SW 1271 (cell line): ENCODE data around the gene SLC35F6.

ENCODE experiments used
- DNase-seq, 2 experiments: peaks; one replicate each; lab custom pipeline; 2025; lab: John Stamatoyannopoulos, UW

The SLC35F6 gene

GRCh38 chr2:26764078-26764887 lies at the start of gene SLC35F6:
Gene SLC35F6, plus strand, starts transcription at chr2:26764284. Its CDS starts 66 bp downstream, at chr2:26764350.
- peak; percentile 47 to 82 for DNase-seq

- no peak for DNase-seq
Measured at GRCh38 chr2:26715528-26716270, 48.4 kb upstream of the SLC35F6 start.

GRCh38 chr2:26716340-26716739 lies 47.7 kb upstream of the SLC35F6 start:
- no peak for DNase-seq

- DNase-seq, result no peak
Measured at GRCh38 chr2:26716769-26717168, 47.3 kb upstream of the SLC35F6 start.

GRCh38 chr2:26717362-26717761 lies 46.7 kb upstream of the SLC35F6 start:
- no peak for DNase-seq

- no peak for DNase-seq
Measured at GRCh38 chr2:26718949-26719686, 45.0 kb upstream of the SLC35F6 start.

- DNase-seq, result peak in 1 of 2 experiments; percentile 56
Measured at GRCh38 chr2:26720322-26721114, 43.6 kb upstream of the SLC35F6 start.

GRCh38 chr2:26721115-26722032 lies 42.7 kb upstream of the SLC35F6 start:
- no peak for DNase-seq

GRCh38 chr2:26722328-26722727 lies 41.8 kb upstream of the SLC35F6 start:
- no peak for DNase-seq

- no peak for DNase-seq
Measured at GRCh38 chr2:26722911-26723310, 41.2 kb upstream of the SLC35F6 start.

GRCh38 chr2:26723475-26723874 lies 40.6 kb upstream of the SLC35F6 start:
- no peak for DNase-seq

GRCh38 chr2:26723991-26724750 lies 39.9 kb upstream of the SLC35F6 start:
- DNase-seq, result peak; percentile 91

GRCh38 chr2:26724784-26725520 lies 39.1 kb upstream of the SLC35F6 start:
- no peak for DNase-seq

- no peak for DNase-seq
Measured at GRCh38 chr2:26725521-26725820, 38.6 kb upstream of the SLC35F6 start.

GRCh38 chr2:26726228-26726627 lies 37.9 kb upstream of the SLC35F6 start:
- DNase-seq, result no peak

GRCh38 chr2:26727641-26728561 lies 36.2 kb upstream of the SLC35F6 start:
- DNase-seq, result no peak

GRCh38 chr2:26729311-26729710 lies 34.8 kb upstream of the SLC35F6 start:
- DNase-seq, result no peak
